Panc1 (cell line): Measurements from ENCODE around the gene OAS3.

Experiments
- POLR2AphosphoS5 ChIP-seq: IDR thresholded peaks from 2 replicates; pipeline ENCODE4 v1.6.1; 2012; ENCODE audit warnings: mild to moderate bottlenecking, low read depth, low read length, moderate library complexity
- SIN3A ChIP-seq: IDR thresholded peaks from 2 replicates; pipeline ENCODE4 v1.6.1; 2012; ENCODE audit warnings: low read depth, mild to moderate bottlenecking, low read length, moderate library complexity, borderline replicate concordance; ENCODE audit not compliant: insufficient read depth
- TCF7L2 ChIP-seq: IDR thresholded peaks from 2 replicates; pipeline ENCODE4 v1.6.1; 2011; ENCODE audit warnings: mild to moderate bottlenecking, low read depth, low read length, inconsistent platforms
- TF ChIP-seq, protein P1 (sequence below): fragments of 450-650 bp; IDR thresholded peaks from 2 replicates; pipeline ENCODE4 v1.5.1; 2017; ENCODE audit warnings: mild to moderate bottlenecking

DNA sequence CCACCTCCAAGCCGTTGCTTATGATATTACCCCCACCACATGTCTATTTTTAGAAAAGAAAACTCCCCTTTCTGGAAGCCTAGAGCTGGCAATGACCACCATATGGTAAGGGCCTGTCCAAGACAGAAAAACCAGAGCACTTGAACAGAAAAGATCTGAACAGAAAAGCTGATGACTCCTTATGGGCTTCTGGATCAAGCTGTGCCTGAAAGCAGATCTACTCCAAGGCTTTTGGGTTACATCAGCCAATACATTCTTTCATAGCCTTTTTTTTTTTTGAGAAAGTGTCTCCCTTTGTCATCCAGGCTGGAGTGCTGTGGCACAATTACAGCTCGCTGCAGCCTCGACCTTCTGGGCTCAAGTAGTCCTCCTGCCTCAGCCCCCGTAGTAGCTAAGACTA lies 23.3 kb downstream of the OAS3 start:
- TF ChIP-seq, protein P1, sequence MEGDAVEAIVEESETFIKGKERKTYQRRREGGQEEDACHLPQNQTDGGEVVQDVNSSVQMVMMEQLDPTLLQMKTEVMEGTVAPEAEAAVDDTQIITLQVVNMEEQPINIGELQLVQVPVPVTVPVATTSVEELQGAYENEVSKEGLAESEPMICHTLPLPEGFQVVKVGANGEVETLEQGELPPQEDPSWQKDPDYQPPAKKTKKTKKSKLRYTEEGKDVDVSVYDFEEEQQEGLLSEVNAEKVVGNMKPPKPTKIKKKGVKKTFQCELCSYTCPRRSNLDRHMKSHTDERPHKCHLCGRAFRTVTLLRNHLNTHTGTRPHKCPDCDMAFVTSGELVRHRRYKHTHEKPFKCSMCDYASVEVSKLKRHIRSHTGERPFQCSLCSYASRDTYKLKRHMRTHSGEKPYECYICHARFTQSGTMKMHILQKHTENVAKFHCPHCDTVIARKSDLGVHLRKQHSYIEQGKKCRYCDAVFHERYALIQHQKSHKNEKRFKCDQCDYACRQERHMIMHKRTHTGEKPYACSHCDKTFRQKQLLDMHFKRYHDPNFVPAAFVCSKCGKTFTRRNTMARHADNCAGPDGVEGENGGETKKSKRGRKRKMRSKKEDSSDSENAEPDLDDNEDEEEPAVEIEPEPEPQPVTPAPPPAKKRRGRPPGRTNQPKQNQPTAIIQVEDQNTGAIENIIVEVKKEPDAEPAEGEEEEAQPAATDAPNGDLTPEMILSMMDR = no peak
- TF ChIP-seq SIN3A (no peak), POLR2AphosphoS5 (no peak), TCF7L2 (no peak)
